OCI-LY1 (cell line): ENCODE measurements around the gene PLCG2.

Experiments used
- CTCF ChIP-seq: fragments of 200-600 bp; sonication (generic), shearing (Covaris generic); IDR thresholded peaks from 2 replicates; pipeline ENCODE4 v1.5.1; 2017; ENCODE audit warnings: mild to moderate bottlenecking, antibody characterized with exemption, low read length, moderate library complexity, mixed read lengths
- EZH2 ChIP-seq: fragments of 200-600 bp; sonication (generic), shearing (Covaris generic); IDR thresholded peaks from 2 replicates; pipeline ENCODE4 v1.8.0; 2017; ENCODE audit warnings: borderline replicate concordance, mixed run types, mild to moderate bottlenecking, antibody characterized with exemption, low read length, moderate library complexity, mixed read lengths

- TF ChIP-seq EZH2 (no peak), CTCF (no peak)
Observed at GRCh38 chr16:81873206-81873605, 94.1 kb downstream of the PLCG2 start.
